A204.1 (cell line): ENCODE data around the gene DEFB124.
"Not testable (repeated sequence)": the region's sequence is repeated elsewhere in the genome, so short reads cannot be mapped to it uniquely, and the experiment has no call there.

ENCODE experiments used
- FAIRE-seq: peaks from 2 replicates; lab custom pipeline; 2012; peaks lifted over from hg19 to GRCh38; lab: Jason Lieb, UNC

DEFB124 gene, protein sequence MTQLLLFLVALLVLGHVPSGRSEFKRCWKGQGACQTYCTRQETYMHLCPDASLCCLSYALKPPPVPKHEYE

DNA sequence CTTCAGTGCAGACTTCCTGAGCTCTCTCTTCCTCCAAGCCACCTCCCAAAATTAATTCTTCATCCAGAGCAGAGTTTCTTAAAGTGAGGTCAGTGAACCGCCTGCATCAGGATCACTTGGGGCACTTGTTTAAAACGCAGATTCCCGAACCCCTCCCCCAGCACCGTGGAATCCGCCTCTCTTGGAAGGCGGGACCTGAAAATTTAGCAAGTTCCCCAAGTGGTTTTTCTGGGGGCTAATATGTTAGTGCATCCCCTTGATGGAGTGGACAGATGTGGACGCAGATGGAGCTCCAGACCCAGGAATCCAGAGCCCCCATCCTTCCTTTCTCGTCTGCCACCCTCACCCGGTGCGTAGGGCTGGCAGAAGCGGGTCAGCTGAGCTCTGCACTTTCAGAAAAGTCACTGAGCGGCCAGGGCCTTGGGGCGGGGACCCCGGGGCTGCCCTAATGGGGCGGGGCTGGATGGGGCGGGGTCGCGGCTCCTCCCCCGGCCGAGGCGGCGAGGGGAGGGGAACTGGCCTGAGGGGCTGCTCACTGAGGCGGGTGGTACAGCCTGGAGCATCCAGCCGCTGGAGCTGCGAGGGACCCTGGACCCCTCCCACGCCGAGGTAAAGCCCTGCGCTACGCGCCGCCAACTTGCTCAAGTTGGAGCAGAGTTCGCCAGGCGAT lies at the start of gene DEFB124, which contains the start of gene REM1:
DEFB124 (minus strand) TSS at position 370 of the 670 bp plus-strand sequence. CDS start 2,114 bp downstream, outside the sequence.
REM1 (plus strand) TSS at position 531 of the 670 bp plus-strand sequence. CDS start 1,158 bp downstream, outside the sequence.
- FAIRE-seq = no peak

DNA sequence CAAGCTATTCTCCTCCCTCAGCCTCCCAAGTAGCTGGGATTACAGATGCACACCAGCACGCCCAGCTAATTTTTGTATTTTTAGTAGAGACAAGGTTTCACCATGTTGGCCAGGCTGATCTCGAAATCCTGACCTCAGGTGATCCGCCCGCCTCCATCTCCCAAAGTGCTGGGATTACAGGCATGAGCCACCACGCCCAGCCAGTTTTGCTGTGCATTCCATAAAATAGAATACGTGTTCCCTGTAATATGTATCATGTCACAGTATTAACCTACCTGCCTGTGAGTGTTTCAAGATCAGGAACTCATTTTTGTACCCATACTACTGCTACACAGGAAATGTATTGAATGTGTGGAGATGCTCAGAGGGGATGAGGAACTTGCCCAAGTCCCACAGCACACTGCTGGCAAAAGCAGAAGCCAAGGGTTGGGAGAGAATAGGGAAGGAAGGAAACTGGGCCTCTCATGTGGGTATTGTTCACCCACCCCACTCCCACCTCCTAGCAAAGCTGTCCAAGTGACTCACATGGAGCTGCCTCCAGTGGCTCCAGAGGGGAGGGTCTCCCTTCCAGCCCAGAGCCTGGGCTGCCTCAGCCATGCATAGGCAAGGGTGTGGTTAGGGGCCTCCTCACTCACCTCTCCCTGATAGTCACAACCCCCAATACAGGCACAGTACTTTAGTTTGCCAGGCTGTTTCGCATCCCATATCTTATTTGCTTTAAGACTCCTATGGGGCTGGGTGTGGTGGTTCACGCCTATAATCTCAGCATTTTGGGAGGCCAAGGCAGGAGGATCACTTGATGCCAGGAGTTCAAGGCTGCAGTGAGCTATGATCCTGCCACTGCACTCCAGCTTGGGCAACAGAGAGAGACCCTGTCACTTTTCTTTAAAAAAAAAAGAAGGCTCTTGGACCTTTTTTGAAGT lies 48.7 kb upstream of the DEFB124 start:
- FAIRE-seq = no peak

DNA sequence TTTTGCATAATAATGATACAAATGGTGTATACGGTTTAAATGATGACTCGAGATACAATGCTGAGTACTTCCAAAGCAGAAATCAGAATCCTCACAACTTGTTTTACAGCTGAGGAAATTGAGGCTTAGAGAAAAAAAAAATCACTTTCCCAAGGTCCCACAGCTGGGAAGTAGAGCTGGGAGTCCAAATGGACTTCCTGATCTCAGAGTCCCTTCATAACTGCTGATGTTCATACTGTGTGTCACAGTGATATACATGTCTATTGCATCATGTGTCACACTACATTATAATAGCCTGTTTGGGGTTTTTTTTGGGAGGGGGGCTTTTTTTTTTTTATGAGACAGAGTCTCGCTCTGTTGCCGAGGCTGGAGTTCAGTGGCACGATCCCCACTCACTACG lies 47.8 kb upstream of the DEFB124 start:
- FAIRE-seq = no peak

DNA sequence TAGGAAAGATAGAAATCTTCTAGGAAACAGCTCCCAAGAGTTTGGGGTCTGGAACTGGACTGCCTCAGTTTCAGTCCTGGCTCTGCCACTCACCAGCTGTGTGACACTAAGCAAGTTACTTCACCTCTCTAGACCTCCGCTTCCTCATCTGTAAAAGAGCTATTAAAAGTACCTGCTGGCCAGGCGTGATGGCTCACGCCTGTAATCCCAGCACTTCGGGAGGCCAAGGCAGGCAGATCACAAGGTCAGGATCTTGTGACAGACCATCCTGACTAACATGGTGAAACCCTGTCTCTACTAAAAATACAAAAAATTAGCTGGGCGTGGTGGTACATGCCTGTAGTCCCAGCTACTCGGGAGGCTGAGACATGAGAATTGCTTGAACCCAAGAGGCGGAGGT lies 46.3 kb upstream of the DEFB124 start:
- FAIRE-seq = not testable (repeated sequence)

DNA sequence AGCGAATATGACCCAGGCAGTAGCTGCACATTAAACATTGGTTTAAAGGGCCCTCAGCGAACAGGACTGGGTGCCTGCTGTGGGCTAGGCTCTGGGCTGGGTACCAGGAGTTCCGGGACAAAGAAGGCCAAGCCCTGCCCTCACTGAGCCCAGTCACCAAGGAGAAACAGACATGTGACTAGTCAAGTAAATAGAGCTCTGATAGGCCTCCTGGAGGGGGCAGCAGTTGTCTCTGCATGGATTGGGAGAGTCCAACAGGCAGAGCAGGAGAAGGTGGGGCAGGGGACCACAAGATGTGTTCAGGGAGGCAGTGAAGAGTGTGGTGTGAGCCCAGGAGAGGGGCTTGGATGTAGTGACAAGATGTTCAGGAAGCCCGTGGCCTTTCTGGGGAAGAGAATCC lies 42.4 kb upstream of the DEFB124 start:
- FAIRE-seq = no peak

DNA sequence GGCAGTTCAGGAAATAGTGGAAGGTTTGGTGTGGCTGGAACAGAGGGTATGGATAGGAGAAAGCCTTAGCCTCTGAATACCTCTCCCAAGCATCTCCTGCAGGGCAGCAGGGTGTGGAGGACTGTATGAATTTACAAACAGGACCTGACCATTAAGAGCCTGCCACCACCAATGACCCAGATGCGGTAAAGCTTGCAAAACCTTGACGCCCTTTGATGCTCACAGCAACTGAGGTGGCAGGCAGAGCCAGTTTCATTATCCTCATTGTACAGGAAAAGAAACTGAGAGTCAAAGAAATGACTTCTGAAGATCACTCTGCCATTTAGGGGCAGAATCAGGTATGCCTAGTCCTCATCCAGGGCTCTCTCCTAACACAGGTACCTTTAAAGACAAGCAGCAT lies 41.7 kb upstream of the DEFB124 start:
- FAIRE-seq = no peak

DNA sequence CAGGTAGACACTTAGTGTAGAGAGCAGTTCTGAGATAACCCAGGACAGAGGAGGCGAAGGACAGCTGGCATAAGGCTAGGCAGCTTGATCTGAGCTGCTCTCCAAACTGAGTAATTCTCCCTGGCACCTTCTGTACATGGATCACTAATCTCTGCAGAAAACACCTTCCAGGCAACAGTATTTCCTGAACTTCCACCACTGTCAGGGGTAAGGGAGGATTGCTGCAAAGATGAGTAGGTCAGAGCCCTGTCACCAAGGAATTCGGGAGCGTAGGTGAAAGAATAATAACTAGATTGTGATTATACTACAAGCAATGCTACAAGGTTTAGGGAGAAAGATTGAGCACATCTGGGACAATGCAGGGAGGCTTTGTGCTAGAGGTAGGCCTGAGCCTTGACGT lies 41.2 kb upstream of the DEFB124 start:
- FAIRE-seq = no peak

DNA sequence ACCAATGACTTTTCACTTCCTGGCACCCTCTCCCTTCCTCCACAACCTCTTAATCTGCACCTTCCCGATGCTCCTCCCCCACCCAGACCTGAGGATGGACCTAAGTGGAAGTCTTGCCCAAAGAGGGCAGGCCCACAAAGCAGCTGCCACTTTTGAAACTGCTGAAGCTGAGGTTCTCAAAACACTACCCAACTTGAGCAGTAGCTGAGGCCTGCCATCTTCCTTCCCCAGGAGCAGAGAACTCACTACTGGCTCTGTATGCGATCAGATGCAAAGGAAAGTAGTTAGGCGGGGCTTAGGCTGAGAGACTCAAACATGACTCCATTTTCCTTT lies 40.8 kb upstream of the DEFB124 start:
- FAIRE-seq = no peak

DNA sequence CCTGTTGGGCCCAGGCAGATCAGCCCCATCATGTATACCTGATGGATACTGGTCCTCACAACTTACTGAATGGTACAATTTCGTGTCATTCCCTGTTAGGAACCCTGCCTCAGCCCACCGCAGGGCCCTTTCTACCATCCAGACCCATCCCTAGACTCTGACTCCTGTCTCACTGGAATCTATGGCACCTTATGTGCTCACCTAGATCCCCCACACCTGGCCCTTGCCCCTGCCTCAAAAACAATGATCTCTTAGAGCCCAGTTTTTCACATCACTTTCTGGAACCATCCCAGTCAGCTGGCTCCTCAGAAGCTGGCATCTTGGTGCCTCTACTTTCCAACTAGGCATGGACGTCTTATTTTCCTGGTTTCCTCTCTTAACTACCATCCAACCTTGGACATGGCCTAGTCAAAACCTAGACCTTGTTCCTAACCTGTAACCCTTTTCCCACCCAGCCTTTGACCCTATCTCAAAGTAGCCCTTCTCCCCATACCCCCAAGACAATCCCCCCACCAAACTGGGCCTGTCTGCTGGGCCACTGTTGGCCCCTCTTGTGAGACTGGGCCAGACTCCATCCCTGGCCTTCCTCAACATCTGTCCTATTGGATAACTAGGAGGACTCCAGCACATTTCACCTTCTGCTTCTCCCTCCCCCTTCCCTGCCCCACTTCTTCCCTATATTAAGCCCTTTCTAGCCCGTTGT lies 40.3 kb upstream of the DEFB124 start:
- FAIRE-seq = no peak

DNA sequence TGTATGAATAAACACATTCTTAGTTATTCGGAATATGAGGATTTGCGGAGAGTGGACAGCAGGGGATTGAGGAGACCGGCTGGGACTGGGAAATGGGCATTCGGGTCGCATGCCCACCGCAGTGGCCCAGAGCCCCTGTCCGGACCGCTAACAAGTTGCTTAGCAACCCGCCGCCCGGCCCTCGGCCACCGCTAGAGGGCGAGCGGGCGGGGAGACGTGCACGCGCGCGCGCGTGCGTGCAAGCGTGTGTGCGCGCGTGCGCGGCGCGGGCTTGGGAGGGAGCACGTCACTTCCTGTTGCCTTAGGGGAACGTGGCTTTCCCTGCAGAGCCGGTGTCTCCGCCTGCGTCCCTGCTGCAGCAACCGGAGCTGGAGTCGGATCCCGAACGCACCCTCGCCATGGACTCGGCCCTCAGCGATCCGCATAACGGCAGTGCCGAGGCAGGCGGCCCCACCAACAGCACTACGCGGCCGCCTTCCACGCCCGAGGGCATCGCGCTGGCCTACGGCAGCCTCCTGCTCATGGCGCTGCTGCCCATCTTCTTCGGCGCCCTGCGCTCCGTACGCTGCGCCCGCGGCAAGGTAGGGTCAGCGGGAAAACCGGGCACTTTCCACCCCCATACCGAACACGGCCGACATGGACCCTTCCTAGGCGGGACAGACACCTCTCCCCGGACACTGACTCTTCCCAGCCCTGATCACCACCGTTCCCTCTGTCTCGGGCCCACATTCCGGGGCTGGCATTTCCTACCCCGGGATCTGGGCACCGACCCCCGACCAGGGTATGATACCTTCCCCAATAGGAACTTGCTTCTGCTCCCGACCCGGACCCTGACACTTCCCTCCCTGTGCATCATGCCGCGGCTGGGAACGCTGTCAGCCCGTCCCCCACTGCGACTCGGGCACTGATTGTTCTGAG lies 39.5 kb upstream of the DEFB124 start, which contains the start of gene HM13:
HM13 (plus strand) TSS at position 289 of the 918 bp plus-strand sequence; CDS start at position 399, 110 bp downstream.
- no peak for FAIRE-seq

DNA sequence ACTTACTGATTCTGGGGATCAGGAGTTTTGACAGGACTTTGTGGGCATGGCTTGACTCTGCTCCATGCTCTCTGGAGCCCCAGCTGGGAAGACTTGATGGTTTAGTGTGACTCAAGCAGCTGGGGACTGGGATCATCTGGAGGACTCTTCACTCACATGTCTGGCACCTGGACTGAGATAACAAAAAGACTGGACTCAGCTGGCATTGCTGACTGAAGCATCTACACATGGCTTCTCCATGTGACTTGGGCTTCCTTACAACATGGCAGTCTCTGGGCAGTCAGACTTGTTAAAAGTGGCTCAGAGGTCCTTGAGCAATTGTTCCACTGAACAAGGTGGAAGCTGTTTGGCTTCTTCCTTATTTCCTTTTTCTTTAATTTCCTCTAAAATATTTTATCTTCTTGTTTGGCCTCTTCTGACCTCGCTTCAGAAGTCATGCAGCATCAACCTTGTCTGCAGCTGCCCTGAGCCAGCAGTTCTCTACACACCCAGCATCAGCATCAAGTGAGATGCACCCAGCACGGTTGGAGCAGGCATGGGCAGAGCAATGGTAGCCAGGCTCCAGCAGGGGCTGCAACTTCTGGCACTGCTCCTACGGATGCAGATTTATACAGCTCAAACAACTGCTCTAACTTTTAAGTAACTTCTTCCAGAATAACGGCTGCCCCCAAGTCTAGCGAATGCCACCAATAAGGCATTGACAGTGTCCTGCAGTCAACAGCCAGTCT lies 33.8 kb upstream of the DEFB124 start:
- no peak for FAIRE-seq

DNA sequence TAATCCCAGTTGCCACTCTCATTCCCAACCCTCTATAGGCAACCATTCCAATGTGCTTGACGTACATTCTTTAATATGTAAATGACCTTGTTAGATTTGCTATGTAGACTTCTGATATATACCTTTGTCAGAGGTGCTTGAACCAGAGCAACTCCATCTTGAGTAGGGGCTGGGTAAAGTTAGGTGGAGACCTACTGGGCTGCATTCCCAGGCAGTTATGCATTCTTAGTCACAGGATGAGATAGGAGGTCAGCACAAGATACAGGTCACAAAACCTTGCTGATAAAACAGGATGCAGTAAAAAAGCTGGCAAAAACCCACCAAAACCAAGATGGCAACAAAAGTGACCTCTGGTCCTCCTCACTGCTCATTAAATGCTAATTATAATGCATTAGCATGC lies 31.0 kb upstream of the DEFB124 start:
- no peak for FAIRE-seq

DNA sequence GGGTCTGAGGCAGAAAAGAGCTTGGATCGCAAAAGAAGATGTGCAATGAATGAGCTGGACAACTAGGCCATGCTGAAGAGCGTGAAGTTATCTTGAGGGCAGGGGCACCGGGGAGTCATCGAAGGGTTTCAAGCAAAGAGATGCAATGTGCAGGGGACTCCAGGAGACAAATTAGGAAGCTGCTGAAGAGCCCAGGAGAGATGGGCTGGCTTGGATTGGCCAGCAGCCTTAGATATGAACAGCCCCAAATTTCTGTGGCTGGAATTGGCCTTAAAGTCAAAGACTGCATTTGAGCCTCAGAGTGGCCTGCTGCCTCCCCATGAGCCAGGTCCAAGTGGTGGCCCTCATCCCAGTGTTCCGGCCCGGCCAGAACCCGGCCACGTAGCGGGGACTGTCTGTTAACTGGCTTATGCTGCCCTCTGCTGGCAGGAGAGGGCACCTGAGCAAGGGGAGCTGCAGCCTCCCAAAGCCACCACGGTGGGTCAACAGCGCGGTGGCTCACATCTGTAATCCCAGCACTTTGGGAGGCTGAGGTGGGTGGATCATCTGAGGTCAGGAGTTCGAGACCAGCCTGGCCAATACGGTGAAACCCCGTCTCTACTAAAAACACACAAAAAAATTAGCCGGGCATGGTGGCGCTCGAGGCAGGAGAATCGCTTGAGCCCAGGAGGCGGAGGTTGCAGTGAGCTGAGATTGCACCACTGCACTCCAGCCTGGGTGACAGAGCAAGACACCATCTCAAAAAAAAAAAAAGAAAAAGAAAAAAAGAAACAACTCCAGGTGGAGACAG lies 28.2 kb upstream of the DEFB124 start:
- FAIRE-seq = not testable (repeated sequence)

DNA sequence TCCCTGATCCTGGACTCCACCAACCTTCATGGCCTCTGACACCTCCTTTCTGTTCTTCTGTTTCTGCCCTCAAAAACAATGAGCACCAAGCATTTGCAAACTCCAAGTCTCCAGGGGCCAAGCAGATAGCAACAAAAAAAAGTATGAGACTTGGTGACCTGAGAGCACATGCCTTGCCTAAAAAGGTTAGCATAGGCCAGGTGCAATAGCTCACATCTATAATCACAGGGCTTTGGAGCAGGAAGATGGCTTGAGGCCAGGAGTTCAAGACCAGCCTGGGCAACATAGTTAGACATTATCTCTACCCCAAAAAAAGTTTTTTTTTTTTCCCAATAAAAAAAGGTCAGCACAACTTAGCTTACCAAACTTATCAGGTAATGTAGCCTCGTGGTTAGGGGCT lies 25.6 kb upstream of the DEFB124 start:
- FAIRE-seq = no peak

DNA sequence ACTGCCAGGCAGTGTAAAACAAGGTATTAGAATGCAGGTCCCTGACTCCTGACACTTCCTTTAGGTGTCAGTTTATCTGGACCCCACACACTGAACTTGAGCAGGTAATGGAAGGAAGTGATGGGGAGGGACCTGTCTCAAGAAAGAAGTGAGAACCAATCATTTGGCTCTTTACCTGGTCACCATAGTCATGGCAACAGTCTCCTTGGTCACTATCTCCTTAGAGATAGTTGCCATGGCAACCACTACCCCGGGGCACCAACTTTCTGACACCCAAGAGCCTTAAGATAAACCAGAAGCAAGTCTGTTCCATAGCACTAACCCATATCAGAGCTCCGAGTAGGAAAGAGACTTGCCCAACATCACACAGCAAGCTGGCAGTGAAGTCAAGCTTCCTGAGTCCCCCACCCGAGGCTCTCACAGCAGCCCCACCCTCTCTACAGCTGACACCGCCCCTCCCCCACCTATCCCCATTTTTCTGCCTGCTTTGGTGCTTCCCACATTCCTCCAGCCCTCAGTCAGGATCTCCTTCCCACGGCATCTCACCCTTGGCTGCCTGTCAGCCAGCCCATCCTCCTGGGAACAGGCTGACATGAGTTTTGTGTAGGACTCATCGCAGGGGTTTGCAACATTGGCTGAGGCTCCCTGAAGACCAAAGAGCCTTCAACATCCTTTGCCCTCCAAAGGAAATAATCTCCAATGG lies 23.1 kb upstream of the DEFB124 start:
- FAIRE-seq = no peak

DNA sequence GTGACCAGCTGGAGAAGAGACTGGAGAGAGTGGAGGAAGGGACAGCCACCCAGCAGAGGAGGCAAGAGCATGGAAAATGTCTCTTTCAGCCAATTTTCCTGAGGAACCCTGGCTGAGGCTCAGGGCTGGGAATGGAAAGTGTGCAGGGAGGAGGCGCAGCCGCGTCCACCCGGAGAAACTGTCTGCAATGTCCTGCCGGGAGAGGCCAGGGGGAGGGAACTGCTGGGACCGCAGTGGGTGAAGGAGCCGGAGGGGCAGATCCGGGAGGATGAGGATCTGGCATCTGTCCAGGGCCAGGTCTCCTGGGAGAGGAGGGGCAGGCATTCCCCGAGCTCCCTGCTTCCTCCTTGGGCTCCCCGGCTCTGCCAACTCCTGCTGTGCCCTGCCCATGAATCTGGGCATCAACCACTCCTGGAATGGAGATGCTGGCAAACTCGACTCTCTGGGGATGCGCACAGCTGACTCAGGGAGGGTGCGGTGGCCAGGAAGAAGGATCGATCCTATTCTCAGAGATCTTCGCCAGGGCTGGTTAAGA lies 21.9 kb upstream of the DEFB124 start:
- no peak for FAIRE-seq

DNA sequence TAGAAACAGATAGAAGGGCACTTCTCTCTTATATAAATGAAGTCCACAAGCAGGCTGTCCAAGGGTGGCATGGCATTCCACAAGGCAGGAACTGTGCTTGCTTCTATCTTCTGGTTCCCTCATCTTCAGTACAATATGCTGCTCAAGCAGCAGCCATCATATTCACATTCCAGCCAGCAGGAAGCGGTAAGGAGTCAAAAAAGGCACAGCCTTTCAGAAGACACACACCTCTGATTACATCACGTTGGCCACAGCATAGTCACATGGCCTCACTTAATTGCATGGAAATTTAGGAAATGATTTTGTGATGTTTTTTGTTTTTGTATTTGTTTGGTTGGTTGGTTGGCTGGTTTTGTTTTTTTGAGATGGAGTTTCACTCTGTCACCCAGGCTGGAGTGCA lies 19.2 kb upstream of the DEFB124 start:
- FAIRE-seq = no peak

DNA sequence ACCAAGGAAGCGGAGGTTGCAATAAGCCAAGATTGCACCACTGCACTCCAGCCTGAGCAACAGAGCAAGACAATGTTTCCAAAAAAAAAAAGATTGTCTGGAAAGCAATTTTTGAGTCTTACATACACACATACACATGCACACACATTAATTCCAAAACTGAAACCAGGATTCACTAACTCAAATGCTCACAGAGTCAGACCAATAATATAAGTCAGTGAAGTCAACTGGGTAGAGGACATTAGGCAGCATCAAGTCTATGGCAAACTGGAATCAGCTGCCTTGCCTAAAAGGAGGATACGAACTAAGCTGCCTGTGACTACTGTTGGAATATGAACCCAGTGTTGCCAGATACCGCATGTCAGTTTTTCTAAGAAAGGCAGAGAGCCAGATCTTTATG lies 15.8 kb upstream of the DEFB124 start:
- FAIRE-seq = no peak

DNA sequence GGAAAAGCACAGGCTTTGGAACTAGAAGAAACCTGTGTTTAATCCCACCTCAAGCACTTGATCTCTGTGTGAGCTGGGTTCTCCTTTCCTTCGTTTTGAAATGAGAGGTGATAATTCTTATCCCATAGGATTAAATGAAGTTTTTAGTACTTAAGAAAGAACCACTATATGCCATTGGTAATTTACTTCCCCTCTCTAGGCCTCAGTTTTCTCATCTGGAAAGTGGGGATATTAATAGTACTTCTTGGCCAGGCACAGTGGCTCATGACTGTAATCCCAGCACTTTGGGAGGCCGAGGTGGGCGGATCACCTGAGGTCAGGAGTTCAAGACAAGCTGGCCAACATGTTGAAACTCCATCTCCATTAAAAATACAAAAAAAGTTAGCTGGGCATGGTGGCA lies 14.2 kb upstream of the DEFB124 start:
- no peak for FAIRE-seq
